IPS-NIHi11 (cell line): ENCODE measurements around the gene GINS1.

Experiments used
- DNase-seq: peaks from one replicate; pipeline ENCODE4 v3.0.0; 2012; ENCODE audit warnings: mixed read lengths, low spot score

GINS1 gene

GRCh38 chr20:25407311-25408169 is at the start of gene GINS1:
Gene GINS1 (plus strand): TSS chr20:25407673. CDS start chr20:25407821, 148 bp downstream.
- DNase-seq, result peak; percentile 96

- peak; percentile 33 for DNase-seq
Observed at GRCh38 chr20:25360631-25361286, 46.7 kb upstream of the GINS1 start.

- DNase-seq, result no peak
Observed at GRCh38 chr20:25361287-25361683, 46.2 kb upstream of the GINS1 start.

- DNase-seq, result no peak
Observed at GRCh38 chr20:25364180-25364788, 43.2 kb upstream of the GINS1 start.

- no peak for DNase-seq
Observed at GRCh38 chr20:25364879-25365699, 42.4 kb upstream of the GINS1 start.

- DNase-seq, result no peak
Observed at GRCh38 chr20:25368526-25368925, 38.9 kb upstream of the GINS1 start.

- DNase-seq, result no peak
Observed at GRCh38 chr20:25368976-25369375, 38.5 kb upstream of the GINS1 start.

GRCh38 chr20:25369529-25369928 is 37.9 kb upstream of the GINS1 start:
- DNase-seq, result no peak

GRCh38 chr20:25369971-25370370 is 37.5 kb upstream of the GINS1 start:
- DNase-seq, result no peak

- no peak for DNase-seq
Observed at GRCh38 chr20:25372584-25373336, 34.7 kb upstream of the GINS1 start.

GRCh38 chr20:25374842-25375241 is 32.6 kb upstream of the GINS1 start:
- no peak for DNase-seq

GRCh38 chr20:25376236-25376635 is 31.2 kb upstream of the GINS1 start:
- no peak for DNase-seq

GRCh38 chr20:25376886-25377285 is 30.6 kb upstream of the GINS1 start:
- DNase-seq, result no peak

GRCh38 chr20:25378189-25378883 is 29.1 kb upstream of the GINS1 start:
- no peak for DNase-seq

- no peak for DNase-seq
Observed at GRCh38 chr20:25378884-25379733, 28.4 kb upstream of the GINS1 start.

GRCh38 chr20:25380945-25381614 is 26.4 kb upstream of the GINS1 start:
- DNase-seq, result no peak

- no peak for DNase-seq
Observed at GRCh38 chr20:25382704-25383370, 24.6 kb upstream of the GINS1 start.

GRCh38 chr20:25389401-25389857 is 18.0 kb upstream of the GINS1 start:
- no peak for DNase-seq
